ENCODE results near the gene SSTR5. TPM values are rescaled to one million over a fixed set of nuclear protein-coding genes. Genes with fewer than 3 reads are reported as not detected.

Gene SSTR5
- total and polyA plus RNA-seq, 2 experiments from 2014 or later: not detected

- DNase-seq (ENCODE audit: low read depth in 1 of 2, low spot score in 1 of 2): no peak
- no peaks in the 10 kb centered on the region for H3K36me3 ChIP-seq
- H3K9me3 ChIP-seq (ENCODE audit: low read depth): no peaks in the 10 kb centered on the region
- H3K27me3 ChIP-seq: no peaks in the 10 kb centered on the region
- H3K4me1 ChIP-seq (ENCODE audit: low read depth): peaks cover 3% of the 10 kb centered on the region
- H3K27ac ChIP-seq: no peak overlapping the region
- TF ChIP-seq, protein P1, sequence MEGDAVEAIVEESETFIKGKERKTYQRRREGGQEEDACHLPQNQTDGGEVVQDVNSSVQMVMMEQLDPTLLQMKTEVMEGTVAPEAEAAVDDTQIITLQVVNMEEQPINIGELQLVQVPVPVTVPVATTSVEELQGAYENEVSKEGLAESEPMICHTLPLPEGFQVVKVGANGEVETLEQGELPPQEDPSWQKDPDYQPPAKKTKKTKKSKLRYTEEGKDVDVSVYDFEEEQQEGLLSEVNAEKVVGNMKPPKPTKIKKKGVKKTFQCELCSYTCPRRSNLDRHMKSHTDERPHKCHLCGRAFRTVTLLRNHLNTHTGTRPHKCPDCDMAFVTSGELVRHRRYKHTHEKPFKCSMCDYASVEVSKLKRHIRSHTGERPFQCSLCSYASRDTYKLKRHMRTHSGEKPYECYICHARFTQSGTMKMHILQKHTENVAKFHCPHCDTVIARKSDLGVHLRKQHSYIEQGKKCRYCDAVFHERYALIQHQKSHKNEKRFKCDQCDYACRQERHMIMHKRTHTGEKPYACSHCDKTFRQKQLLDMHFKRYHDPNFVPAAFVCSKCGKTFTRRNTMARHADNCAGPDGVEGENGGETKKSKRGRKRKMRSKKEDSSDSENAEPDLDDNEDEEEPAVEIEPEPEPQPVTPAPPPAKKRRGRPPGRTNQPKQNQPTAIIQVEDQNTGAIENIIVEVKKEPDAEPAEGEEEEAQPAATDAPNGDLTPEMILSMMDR (IDR thresholded peaks at IDR 0.05; ENCODE audit: low read depth, low read length): no peak
- no peak overlapping the region for H3K4me3 ChIP-seq
Measured at GRCh38 chr16:1119766-1120576, 47.4 kb downstream of the SSTR5 start.

DNA sequence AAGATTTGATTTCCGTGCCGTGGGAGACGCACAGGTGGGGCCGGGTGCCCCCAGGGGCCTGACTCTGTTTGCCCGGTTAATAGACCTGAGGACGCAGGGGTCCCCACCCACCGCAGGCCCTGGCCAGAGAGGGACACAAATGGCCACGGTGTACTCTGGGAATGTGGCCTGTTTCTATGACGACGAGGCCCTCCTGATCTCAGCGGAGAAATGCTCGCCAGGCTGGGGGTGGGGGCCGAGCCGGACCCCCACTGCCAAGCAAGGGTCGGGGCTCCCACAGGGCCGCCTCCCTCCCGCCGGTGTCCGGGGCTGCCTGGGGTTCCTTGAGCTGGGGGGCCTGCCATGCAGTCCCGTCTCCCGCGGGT, 48.0 kb downstream of the SSTR5 start:
- no peak for DNase-seq (ENCODE audit: low read depth in 1 of 2, low spot score in 1 of 2)
- Histone ChIP-seq H3K27ac (no peak overlapping the region), H3K27me3 (no peaks in the 10 kb centered on the region), H3K4me1 (ENCODE audit: low read depth) (peaks cover 4% of the 10 kb centered on the region), H3K9me3 (ENCODE audit: low read depth) (no peaks in the 10 kb centered on the region), H3K36me3 (no peaks in the 10 kb centered on the region), H3K4me3 (no peak overlapping the region)
- TF ChIP-seq, protein P1 (IDR thresholded peaks at IDR 0.05; ENCODE audit: low read depth, low read length): no peak

DNA sequence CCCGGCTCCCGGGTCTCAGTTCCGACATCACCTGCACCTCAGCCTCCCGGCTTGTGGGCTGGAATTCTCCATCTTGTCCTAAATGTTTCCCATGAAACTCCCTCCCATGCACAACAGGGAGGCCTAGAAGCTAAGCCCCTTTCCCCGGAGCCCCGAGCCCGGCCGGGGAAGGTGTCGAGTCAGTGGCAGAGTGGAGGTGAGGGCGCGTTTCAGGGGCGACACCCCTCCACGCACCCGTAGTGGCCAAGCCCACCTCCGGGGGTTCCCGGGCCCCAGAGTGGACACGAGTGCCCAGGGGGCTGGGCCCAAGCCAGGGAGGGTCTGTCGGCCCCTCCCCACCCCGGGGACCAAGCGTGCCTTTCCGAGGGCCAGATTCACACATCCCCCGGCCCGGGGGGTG, 48.5 kb downstream of the SSTR5 start:
- TF ChIP-seq, protein P1 (IDR thresholded peaks at IDR 0.05; ENCODE audit: low read depth, low read length): no peak
- Histone ChIP-seq H3K4me1 (ENCODE audit: low read depth) (peaks cover 9% of the 10 kb centered on the region), H3K27me3 (no peaks in the 10 kb centered on the region), H3K36me3 (no peaks in the 10 kb centered on the region), H3K9me3 (ENCODE audit: low read depth) (no peaks in the 10 kb centered on the region), H3K27ac (no peak overlapping the region), H3K4me3 (no peak overlapping the region)
- no peak for DNase-seq (ENCODE audit: low read depth in 1 of 2, low spot score in 1 of 2)

DNA sequence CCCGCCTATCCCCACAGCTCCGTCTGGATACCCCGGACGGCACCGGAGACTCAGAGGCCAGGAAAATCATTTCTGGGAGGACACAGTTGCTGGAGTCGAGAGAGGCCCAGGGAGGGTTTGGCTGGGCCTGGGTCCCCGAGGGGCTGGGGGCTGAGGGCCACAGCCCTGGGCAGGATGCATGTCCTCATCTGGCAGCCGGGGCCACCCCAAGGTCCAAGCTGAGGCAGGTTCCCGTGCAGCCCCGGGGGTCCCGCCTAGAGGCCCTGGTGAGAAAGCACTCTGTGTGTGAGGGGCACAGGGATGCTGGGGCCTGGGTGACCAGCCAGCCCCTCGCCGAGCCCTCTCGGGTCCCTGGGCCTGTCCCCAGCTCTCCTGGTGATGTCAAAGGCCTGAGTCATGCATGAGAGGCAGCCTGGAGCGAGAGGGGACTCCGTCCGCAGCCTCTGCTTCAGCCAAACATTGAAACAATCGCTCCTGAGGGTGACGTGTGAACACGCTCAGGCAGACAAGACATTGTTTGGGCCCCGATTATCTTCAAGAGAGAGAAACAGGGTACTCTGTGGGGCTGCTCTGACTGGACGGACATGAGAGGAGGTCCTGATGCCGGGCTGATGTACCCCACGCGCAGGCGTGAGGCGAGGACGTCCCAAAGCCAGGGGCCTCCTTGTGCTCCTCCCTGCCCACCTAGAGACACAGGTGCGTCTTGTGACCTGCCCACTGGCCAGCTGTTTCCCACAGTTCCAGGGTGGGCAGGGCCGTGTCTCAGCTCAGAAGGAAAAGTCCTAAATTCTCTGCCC, 49.3 kb downstream of the SSTR5 start:
- Histone ChIP-seq H3K9me3 (ENCODE audit: low read depth) (no peaks in the 10 kb centered on the region), H3K27me3 (no peaks in the 10 kb centered on the region), H3K4me1 (ENCODE audit: low read depth) (peaks cover 12% of the 10 kb centered on the region), H3K27ac (no peak overlapping the region), H3K36me3 (no peaks in the 10 kb centered on the region), H3K4me3 (no peak overlapping the region)
- TF ChIP-seq, protein P1 (IDR thresholded peaks at IDR 0.05; ENCODE audit: low read depth, low read length): no peak
- no peak for DNase-seq (ENCODE audit: low read depth in 1 of 2, low spot score in 1 of 2)

- Histone ChIP-seq H3K27ac (no peak overlapping the region), H3K4me3 (no peak overlapping the region), H3K27me3 (no peaks in the 10 kb centered on the region), H3K4me1 (ENCODE audit: low read depth) (peaks cover 9% of the 10 kb centered on the region), H3K36me3 (no peaks in the 10 kb centered on the region), H3K9me3 (ENCODE audit: low read depth) (no peaks in the 10 kb centered on the region)
- TF ChIP-seq, protein P1 (IDR thresholded peaks at IDR 0.05; ENCODE audit: low read depth, low read length): no peak
- DNase-seq (ENCODE audit: low read depth in 1 of 2, low spot score in 1 of 2): no peak
Measured at GRCh38 chr16:1122398-1122765, 49.8 kb downstream of the SSTR5 start.

All from cardiac muscle cell (in vitro differentiated cells and primary cell).